Stimulated activated CD4-positive, alpha-beta T cell treated with anti-CD3 and anti-CD28 coated beads, Interleukin-4, amount 100 ng/mL, for 1 hour (primary cell): ENCODE results near the gene UBE4A.

Source experiments
- DNase-seq: peaks from one replicate; pipeline ENCODE4 v3.0.0-alpha.2; 2020

The UBE4A gene

DNA sequence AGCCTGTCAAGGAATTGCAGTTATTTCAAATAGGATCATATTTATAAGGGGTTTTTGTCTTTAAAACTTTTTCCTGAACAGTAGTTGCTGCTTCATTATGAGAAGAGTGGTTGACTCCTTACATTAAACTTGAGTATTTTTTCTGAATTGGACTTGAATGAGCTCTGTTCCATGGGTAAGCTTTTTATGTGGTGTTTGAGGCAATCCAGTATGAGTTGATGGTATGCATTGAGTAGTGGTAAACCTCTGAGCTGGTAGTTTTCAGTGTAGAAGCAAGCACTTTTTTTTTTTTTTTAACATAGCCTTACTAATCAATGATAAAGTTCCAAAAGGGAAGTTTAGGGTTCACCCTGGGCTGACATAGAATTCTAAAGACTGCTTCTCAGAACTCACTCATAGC, 80.2 kb downstream of the UBE4A start:
- no peak for DNase-seq

- DNase-seq, result no peak
These were observed 82.4 kb downstream of the UBE4A start for GRCh38 chr11:118441770-118442275.

GRCh38 chr11:118442301-118442700, 82.9 kb downstream of the UBE4A start:
- no peak for DNase-seq

DNA sequence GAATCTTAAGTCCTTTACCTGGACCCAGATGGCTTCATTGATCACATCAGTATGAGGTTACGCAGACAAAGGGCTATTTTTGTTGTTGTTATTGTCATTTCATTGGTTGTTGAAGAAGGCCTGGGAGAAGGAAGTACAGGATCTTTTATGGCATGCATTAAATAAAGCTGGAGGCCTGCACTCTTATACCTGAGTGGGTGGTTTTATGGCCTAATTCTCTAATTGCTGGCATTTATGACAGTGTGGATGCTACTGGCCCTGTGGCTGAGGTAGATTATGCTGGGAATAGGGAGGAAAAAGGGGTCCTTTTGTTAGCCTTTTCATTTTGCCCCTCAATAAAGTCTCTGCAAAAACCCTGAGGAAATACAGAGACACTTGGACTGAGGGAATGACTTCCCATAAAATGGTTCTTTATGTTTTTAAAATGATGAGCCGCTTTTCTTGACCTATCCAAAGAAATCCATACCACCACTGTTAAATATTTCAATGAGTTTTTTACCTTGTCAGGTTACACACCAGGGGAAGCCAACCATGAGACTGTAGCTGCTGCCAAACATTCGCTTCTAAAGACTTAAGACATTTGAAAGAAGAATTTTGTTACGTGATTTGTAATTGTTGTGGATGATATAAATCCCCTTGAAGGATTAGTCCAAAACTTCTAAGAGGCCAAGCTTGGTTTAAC, 83.6 kb downstream of the UBE4A start:
- DNase-seq, result no peak

GRCh38 chr11:118443590-118444218, 84.3 kb downstream of the UBE4A start:
- no peak for DNase-seq

- no peak for DNase-seq
These were observed 88.0 kb downstream of the UBE4A start for GRCh38 chr11:118447423-118447822.

DNA sequence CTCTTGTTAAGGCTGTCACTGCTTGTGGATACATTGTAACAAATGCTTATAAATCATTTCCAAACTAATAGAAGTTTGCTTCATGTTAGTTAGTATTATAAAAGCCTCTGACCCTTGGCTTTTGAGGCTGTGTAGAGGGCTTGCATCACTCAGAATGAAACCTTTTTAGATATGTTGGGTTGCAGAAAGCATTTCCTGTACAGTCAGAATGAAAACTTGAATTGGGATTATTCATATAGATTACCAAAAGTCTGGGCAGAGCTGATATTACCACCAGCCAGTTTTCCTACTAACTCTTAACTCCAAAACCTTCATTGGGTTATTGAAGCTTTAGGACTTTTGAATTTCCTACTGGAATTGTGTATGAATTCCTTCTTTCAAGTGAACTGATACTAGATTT, 88.9 kb downstream of the UBE4A start:
- no peak for DNase-seq
